GM12892 (cell line): ENCODE measurements around the gene FAM222A.

Experiments
- POLR2A ChIP-seq: IDR thresholded peaks from 2 replicates; pipeline ENCODE4 v1.6.1; 2011; ENCODE audit warnings: low read depth, low read length, control low read depth
- POLR2AphosphoS5 ChIP-seq: IDR thresholded peaks from 2 replicates; pipeline ENCODE4 v1.6.1; 2011; ENCODE audit warnings: low read depth, low read length, control low read depth
- TAF1 ChIP-seq: IDR thresholded peaks from 2 replicates; pipeline ENCODE4 v1.6.1; 2011; ENCODE audit warnings: low read depth, mild to moderate bottlenecking, control low read depth, low read length, borderline replicate concordance

- TF ChIP-seq TAF1 (no peak), POLR2A (no peak), POLR2AphosphoS5 (no peak)
These were observed 23.0 kb downstream of the FAM222A start for GRCh38 chr12:109736552-109737108.
